Measurements from ENCODE around the gene TMEM168.

Gene TMEM168

DNA sequence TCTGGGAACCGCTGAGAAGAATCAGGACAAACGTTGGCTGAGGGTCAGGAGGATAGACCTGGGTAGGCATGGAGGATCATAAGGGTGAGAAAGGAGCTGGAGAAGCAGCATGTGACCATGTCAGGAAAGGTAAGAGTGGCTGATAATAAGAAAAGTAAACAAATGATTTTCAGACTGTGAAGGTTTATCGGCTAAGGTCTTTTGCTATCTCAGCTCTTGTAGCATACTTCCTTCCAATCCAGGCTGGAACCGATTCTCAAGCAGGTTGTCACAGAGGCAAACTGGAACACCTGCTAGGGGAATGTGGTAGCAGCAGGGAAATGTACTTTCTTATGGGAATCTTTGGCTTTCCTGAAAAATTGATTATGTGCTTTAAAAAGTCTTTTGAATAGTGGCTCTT is 74.7 kb downstream of the TMEM168 start:
- no peak for DNase-seq (ENCODE audit: low read depth)

DNA sequence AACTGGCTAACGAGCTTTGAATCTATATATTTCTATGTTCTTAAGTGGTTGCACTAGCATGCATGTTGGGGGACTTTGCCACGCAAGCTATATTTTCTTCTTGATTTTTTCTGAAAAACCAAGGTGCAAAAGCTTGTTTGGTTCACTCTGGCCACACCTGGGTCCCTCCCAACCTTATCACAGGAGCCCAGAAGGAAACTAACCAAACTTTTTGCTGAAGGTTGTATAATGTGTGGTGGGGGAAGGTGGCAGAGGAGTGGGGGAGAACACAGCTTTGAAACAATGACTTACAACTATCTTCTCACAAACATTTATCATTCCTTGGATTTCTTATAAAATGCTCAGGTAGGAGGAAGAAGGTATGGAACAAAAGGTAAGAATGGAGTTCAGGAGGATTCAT is 75.3 kb downstream of the TMEM168 start:
- DNase-seq (ENCODE audit: low read depth), result no peak

Measured in stromal cell of bone marrow (primary cell).